T47D (cell line): Measurements from ENCODE around the gene MYBPC3.

Source experiments
- DNase-seq, 2 experiments: peaks; one replicate each; pipeline versions ENCODE4 v3.0.0 to v3.0.0-alpha.2; 2011 to 2012; ENCODE audit warnings: low read depth in 1 of 2, low spot score in 1 of 2
- JUND ChIP-seq: IDR thresholded peaks from 2 replicates; pipeline ENCODE4 v1.6.1; 2012; ENCODE audit warnings: low read depth
- in situ Hi-C: cut with HindIII; loops from 2 replicates; pipeline ENCODE4 v1.10.0; 2016; ENCODE audit warnings: low sequenced_read_pairs, low pct_unique_long_range_greater_than_20kb

Gene MYBPC3

GRCh38 chr11:47352556-47352955, at the start of gene MYBPC3:
MYBPC3 (minus strand) TSS chr11:47352702; CDS start chr11:47352647, 55 bp downstream.
- DNase-seq, result no peak
- no peak for TF ChIP-seq JUND
- in situ Hi-C loops, result no loop called here

GRCh38 chr11:47400768-47401279, 48.3 kb upstream of the MYBPC3 start:
- no peak for TF ChIP-seq JUND
- DNase-seq, result no peak
- in situ Hi-C loops, result no loop called here

- no peak for DNase-seq
- in situ Hi-C loops, result no loop called here
- TF ChIP-seq JUND, result no peak
Measured at GRCh38 chr11:47399860-47400767, 47.6 kb upstream of the MYBPC3 start.

- TF ChIP-seq JUND, result no peak
- no peak for DNase-seq
- in situ Hi-C loops, result no loop called here
Measured at GRCh38 chr11:47398551-47398950, 46.0 kb upstream of the MYBPC3 start.

- in situ Hi-C loops, result no loop called here
- no peak for DNase-seq
- no peak for TF ChIP-seq JUND
Measured at GRCh38 chr11:47398011-47398410, 45.5 kb upstream of the MYBPC3 start.

GRCh38 chr11:47396049-47396320, 43.5 kb upstream of the MYBPC3 start:
- in situ Hi-C loops, result no loop called here
- DNase-seq, result no peak
- no peak for TF ChIP-seq JUND

- no peak for DNase-seq
- TF ChIP-seq JUND, result no peak
- in situ Hi-C loops, result no loop called here
Measured at GRCh38 chr11:47395223-47396048, 42.9 kb upstream of the MYBPC3 start.

GRCh38 chr11:47394322-47395222, 42.1 kb upstream of the MYBPC3 start:
- no peak for TF ChIP-seq JUND
- in situ Hi-C loops, result no loop called here
- no peak for DNase-seq

GRCh38 chr11:47394050-47394321, 41.5 kb upstream of the MYBPC3 start:
- in situ Hi-C loops, result no loop called here
- no peak for DNase-seq
- TF ChIP-seq JUND, result no peak

GRCh38 chr11:47393163-47394049, 40.9 kb upstream of the MYBPC3 start:
- DNase-seq, result no peak
- no peak for TF ChIP-seq JUND

GRCh38 chr11:47392546-47393162, 40.2 kb upstream of the MYBPC3 start:
- DNase-seq, result no peak
- in situ Hi-C loops, result no loop called here
- TF ChIP-seq JUND, result no peak

More at GRCh38 chr11:47393163-47394049, 40.9 kb upstream of the MYBPC3 start:
- in situ Hi-C loops, result no loop called here
